ENCODE data around the gene CHN1.

Gene CHN1

DNA sequence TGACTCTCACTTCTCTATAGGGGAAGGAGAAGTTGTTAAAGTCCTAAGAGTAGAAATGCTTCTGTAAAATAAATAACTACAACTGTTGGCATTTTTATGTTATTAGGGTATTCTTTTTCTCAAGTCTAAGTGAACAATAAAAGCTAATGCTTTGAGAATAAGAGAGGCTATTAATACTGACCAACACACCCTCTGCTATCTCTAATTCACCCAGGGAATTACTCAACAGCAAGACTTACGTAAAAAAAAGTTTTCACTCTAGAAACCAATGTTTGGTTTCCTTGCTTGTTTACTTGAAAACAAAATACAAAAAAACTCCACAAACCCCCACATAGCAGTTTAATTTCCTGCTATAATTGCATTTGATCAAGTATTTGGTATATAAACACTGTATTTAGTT, 25.2 kb downstream of the CHN1 start:
- no peak for DNase-seq
- intact Hi-C loops (cut with DNase I) = no loop called here

GRCh38 chr2:174977364-174977763, 27.8 kb downstream of the CHN1 start:
- no peak for DNase-seq
- intact Hi-C loops (cut with DNase I) = no loop called here

DNA sequence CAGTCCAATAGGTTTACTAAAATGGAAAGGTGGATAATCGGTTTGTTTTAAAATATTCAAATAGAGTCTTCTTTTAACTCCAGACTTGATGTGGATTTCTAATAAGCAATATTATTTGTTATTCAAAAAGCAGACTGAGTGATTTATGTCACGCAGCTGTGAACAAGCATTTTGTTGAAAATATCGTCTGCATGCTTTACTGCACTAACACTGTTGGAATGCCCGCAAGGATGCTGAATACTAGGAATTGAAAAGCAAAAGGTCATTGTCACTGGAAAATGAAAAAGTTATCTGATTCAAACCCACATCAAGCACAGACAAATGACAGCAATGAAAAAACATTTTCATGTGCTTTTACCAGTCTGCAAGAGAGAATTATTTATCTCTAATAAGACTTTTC, 31.1 kb downstream of the CHN1 start:
- intact Hi-C loops (cut with DNase I) = no loop called here
- DNase-seq = no peak

GRCh38 chr2:174972924-174973323, 32.3 kb downstream of the CHN1 start:
- DNase-seq = no peak
- intact Hi-C loops (cut with DNase I) = no loop called here

DNA sequence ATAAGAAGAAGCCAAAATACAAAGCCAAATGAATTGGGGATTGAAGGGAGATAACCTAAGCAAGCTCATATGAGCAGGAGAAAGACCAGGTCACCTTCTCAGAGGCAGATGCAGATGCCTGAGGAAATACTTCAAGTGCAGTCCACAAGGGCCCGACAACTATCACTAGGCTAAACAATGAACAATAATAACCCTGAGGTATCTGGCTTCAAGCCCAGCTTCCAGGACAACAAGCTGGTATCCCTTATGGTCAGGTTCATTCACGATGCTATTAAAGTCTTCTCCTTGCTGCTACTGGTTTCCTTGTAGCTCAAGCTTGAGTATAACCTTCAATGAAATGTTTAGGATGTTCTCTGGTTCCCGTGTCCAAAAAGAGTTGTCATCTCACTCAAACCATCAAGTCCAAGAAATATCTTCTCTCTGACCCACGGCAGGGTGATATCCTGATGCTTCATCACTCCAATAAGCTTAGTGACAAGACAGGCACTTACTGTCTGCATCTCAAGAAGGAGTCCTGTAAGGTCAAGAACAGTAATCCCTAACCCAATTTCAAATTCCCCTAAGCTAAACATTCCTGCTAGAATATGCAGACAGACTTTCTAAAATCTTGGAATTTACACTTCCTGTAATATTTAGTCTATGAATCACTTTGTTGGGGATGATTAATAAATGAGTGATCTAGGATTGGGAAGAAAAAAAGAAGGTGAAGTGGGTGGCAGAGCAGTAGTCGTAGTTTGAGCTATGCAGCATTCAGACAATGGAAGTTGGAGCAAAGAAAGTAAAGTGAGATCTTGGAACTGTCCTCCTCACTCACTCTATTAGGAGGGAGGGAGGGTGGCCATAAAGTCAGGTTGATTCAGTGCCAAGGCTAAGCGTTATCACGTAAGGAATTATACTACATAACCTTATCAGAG, 33.1 kb downstream of the CHN1 start:
- no peak for DNase-seq

GRCh38 chr2:174970092-174970491, 35.1 kb downstream of the CHN1 start:
- intact Hi-C loops (cut with DNase I) = no loop called here
- DNase-seq = no peak

More for the DNA sequence above, 33.1 kb downstream of the CHN1 start:
- intact Hi-C loops (cut with DNase I) = no loop called here

DNA sequence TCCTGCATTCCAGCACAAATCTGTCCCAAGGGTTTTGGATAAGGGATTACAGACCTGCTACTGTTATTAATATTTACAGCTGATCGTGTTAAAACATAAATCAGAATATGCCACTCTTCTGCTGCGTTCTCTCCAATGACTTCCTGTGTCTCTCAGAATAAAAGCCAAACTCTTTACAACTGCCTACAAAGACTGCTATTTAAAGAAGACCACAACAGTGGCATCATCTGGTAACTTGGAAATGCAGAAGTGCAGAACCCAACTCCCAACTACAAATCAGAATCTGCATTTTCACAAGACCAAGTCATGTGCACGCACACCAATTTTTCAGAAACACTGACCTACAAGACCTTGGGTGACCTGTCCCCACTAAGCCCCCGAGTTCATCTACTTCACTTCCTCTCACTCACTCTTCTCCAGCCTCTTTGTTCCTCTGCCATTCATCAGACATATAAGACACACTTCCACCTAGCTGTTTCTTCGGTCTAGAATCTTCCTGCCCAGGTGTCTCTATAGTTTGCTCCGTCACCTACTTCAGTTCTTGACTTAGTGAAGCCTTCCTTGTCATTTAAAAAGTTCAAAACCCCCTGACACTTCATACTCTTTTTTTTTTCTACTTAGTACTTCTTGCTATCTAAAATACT, 36.0 kb downstream of the CHN1 start:
- intact Hi-C loops (cut with DNase I) = no loop called here
- no peak for DNase-seq

- DNase-seq = no peak
- intact Hi-C loops (cut with DNase I) = no loop called here
Measured at GRCh38 chr2:174967691-174968260, 37.4 kb downstream of the CHN1 start.

GRCh38 chr2:174967086-174967485, 38.1 kb downstream of the CHN1 start:
- intact Hi-C loops (cut with DNase I) = no loop called here
- DNase-seq = peak in 1 of 10 donors; percentile 50

GRCh38 chr2:174965992-174966744, 39.0 kb downstream of the CHN1 start:
- intact Hi-C loops (cut with DNase I) = no loop called here
- no peak for DNase-seq

GRCh38 chr2:174965551-174965950, 39.6 kb downstream of the CHN1 start:
- intact Hi-C loops (cut with DNase I) = no loop called here
- DNase-seq = no peak

DNA sequence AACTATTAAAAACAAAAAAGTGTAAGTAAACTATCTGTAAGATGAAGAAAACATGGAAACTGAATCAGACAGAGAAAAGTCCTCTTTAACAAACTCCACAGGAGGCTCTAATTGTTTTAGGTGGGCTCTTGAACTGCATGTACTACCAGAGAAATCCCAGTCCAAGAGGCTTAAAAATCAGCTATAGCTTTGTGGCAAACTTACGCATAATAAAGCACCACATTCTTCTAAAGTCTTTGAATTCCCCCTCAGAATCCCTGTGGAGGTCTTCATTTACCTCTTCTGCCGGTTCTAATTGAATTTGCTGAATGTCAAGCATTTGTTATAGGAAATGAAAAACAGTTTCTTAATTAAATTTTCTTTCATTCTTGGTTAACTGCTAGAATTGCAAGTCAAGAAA, 40.8 kb downstream of the CHN1 start:
- DNase-seq = no peak
- intact Hi-C loops (cut with DNase I) = no loop called here

DNA sequence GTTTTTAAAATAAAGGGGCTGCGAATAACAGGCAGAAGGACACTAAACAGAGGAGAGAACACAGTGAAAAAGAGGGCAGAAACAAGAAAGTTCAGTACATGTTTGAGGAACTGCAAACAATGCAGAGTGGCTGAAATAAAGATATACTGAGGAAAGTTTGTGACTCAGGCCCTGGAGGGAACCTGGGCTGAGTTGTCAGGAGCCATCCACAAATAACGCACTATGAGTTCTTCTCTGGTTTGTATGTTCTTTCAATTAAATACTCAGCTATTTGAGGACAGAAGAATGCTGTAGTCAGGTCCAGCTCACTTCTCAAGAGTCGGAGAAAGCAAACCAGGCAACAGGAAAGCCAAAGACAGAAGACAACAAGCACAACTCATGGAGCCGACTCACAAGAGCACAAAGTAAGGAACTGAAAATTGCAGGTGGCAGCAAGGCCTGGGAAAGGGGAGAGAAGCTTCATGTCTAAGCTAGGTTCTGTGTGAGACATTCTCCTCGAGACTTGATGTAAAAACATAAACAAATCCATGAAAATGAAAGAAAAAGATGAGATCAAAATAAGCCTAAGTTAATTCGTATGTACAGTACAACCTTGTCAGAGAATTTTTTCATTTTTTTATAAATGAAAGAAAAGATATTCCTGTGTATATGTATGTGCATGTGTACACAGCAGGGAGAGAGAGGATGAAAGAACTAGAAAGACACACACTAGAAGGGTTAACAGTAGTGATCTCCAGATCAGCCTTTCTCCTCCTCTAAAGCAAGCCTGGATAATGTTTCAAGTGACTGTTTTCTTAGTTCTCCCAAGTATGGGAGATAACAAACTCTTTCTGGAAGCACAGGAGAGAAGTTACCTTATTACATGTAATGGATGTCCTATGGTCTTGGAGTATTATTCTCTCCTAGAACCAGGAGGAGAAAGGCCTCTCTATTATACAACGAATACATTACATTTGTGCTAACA, 41.5 kb downstream of the CHN1 start:
- DNase-seq = no peak
- intact Hi-C loops (cut with DNase I) = no loop called here

DNA sequence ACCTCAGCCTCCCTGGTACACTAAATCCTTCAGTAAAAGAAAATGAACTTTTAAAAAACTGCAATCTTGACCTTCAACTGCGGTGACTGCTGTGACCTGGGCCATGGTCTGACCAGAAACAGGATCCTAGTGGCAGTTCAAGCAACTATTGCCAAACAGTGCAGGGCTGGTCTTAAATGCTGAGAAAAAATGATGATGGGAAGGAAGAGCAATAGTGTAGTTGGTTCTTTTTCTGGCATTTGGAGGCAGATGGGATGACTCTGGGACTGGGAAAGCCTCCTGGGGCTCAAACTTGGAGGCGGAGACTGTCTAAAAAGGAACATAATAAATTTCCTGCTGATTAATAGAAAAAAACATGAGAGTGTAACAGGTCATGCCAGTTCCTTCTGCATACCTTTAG, 45.4 kb downstream of the CHN1 start:
- intact Hi-C loops (cut with DNase I) = no loop called here
- DNase-seq = no peak

- intact Hi-C loops (cut with DNase I) = no loop called here
- no peak for DNase-seq
Measured at GRCh38 chr2:174957050-174957449, 48.1 kb downstream of the CHN1 start.

- intact Hi-C loops (cut with DNase I) = no loop called here
Measured at GRCh38 chr2:174952607-174953006, 52.6 kb downstream of the CHN1 start.

DNA sequence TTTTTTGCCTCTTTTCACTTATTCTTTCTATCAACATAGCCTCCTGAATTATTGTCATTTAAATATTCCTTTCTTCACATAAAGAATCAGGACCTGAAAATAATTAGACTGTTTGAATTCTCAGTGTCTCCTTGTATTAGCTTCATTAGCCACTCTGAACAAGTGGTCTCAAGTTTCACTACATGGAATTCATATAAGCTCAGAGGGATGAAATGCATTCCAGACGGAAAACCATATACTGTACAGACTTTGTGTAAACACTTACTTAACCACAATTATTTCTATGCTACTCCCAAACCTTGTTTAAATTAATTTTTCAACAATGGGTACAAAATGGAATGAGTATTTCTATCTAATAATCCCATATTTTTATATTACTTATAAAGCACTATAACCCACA, 53.4 kb downstream of the CHN1 start:
- intact Hi-C loops (cut with DNase I) = no loop called here
- no peak for DNase-seq

More at GRCh38 chr2:174952607-174953006, 52.6 kb downstream of the CHN1 start:
- DNase-seq = no peak

GRCh38 chr2:174949988-174950687, 55.0 kb downstream of the CHN1 start:
- intact Hi-C loops (cut with DNase I) = no loop called here
- no peak for DNase-seq

DNA sequence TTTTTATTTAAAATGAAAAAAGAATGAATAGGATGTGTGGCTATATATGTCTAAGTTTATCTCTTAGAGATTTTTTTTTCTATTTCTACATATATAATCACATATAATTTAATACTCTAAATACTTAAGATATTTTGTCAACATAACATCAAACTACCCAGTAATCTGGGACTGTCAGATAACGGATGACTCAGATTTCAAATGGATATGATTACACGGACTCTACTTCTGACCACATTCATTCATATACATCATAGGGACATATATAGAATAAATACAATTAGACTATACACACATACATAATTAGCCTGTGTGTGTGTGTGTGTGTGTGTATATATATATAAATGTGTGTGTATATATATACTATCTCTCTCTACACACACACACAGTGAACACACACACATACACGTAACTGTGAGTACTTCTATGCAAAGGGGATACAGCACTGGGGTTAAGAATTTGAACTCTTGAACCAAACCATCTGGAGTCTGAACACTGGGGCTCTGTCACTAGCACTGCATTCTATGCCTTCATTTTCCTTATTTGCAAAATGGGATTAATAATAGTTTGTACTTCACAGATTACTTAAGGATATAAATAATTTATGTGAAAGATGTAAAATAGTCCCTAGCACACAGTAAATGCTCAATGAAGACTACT, 59.5 kb downstream of the CHN1 start:
- DNase-seq = no peak
- intact Hi-C loops (cut with DNase I) = no loop called here
